B cell (primary cell): ENCODE results near the gene ABCA1.

ENCODE experiments used
- CTCF ChIP-seq: fragments of 200-600 bp; IDR thresholded peaks from one replicate; pipeline ENCODE4 v1.8.0; 2022; ENCODE audit warnings: antibody characterized with exemption, mild to moderate bottlenecking
- EZH2 ChIP-seq: IDR thresholded peaks from 2 replicates; pipeline ENCODE4 v1.6.1; 2012; ENCODE audit warnings: borderline replicate concordance, low read depth, mild to moderate bottlenecking, moderate library complexity, low read length; ENCODE audit not compliant: insufficient read depth, poor library complexity, severe bottlenecking

DNA sequence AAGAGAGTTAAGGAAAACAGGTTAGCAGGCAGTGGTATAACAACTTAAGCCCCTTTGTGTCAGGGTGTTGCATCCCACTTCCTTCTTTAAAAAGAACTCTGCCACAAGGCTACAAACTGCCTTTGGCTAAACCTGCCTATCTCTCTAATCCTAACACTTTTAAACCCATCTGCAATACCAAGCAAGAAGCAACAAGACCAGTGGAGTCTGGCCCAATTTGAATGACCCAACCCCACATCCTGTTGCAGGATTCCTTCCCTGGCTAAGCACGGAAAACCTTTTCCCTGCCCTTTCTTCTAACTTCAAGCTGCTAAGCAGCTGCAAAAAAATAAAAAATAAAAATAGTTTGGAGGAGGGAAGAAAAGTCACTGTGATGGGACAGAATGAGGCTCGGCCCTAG, 27.1 kb downstream of the ABCA1 start:
- TF ChIP-seq CTCF = no peak
- no peak for TF ChIP-seq EZH2
